Activated CD4-positive, alpha-beta T cell treated with anti-CD3 and anti-CD28 coated beads for 4 hours (primary cell): ENCODE data around the gene SPRED1.
A peak's percentile ranks its signal among the peaks of the same experiment; 100 is the strongest.

Experiments
- DNase-seq, 2 donors: peaks; one replicate each; pipeline ENCODE4 v3.0.0-alpha.2; 2020

Gene SPRED1

DNA sequence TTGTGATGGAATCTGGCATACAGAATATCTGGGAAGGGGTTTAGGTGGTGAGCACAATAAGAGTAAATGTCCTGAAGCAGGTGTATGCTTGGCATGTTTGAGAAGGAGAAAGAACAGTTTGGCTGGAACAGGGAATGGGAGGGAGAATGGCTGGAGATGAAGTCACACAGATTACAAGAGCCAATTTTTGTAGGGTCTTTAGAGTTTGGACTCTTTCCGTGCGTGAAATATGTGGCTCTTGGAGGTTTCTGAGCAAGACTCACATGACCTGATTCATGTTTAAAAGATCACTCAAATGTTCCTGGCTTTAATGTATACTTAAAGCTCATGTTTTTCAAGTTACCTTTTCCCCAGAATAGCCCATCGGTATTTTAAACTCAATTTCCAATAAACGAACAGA, 32.8 kb downstream of the SPRED1 start:
- no peak for DNase-seq

- no peak for DNase-seq
Measured at GRCh38 chr15:38294126-38294525, 41.5 kb downstream of the SPRED1 start.

GRCh38 chr15:38297623-38298388, 45.2 kb downstream of the SPRED1 start:
- no peak for DNase-seq

DNA sequence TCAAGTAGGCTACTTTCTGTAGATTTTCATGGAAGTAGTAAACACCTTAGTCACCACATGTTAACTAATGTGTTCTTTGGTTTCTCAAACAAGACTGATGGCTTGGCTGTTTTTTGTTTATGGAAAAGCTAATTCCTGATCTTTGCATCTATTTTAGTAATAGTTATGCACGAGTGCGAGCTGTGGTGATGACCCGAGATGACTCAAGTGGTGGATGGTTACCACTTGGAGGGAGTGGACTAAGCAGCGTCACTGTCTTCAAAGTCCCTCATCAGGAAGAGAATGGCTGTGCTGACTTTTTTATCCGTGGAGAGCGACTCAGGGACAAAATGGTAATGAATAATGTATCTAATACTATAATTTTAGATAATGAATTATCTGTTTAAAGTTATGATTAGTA, 46.6 kb downstream of the SPRED1 start:
- no peak for DNase-seq

GRCh38 chr15:38300395-38300794, 47.8 kb downstream of the SPRED1 start:
- DNase-seq, result no peak

GRCh38 chr15:38304481-38304880, 51.8 kb downstream of the SPRED1 start:
- no peak for DNase-seq

- DNase-seq, result no peak
Measured at GRCh38 chr15:38307251-38307650, 54.6 kb downstream of the SPRED1 start.

- no peak for DNase-seq
Measured at GRCh38 chr15:38307861-38308641, 55.4 kb downstream of the SPRED1 start.

DNA sequence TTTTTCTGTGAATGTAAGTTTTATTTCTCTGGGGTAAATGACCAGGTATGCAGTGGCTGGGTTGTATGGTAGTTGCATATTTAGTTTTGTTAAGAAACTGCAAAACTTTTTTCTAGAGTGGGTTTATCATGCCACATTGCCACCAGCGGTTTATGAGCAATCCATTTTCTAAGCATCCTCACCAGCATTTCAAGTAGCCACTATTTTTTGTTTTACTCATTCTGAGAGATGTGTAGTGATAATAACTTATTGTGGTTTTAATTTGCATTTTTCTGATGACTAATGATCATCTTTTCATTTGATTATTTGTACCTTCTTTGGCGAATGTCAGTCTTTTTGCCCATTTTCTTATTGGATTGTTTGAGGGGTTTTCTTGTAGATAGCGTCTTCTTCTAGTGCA, 56.2 kb downstream of the SPRED1 start:
- no peak for DNase-seq

- no peak for DNase-seq
Measured at GRCh38 chr15:38312190-38312589, 59.6 kb downstream of the SPRED1 start.

DNA sequence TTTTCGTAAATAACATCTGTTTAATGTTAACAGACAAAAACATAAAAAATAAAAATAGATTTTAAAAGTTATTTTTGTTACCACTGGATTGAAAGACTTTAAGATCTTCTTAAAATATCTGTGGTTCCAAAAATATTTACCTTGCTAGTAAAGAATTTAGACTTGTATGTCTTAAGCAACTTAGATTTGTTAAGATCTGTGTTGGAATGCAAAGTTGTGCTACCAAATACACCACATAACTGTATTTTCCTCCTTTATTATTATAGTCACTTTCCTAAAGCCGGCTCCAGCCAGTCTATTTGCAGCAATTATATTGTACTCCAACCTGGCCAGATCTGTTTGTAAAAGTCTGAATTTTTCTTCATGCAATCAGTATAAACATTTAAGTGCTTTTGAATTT, 63.7 kb downstream of the SPRED1 start:
- no peak for DNase-seq

DNA sequence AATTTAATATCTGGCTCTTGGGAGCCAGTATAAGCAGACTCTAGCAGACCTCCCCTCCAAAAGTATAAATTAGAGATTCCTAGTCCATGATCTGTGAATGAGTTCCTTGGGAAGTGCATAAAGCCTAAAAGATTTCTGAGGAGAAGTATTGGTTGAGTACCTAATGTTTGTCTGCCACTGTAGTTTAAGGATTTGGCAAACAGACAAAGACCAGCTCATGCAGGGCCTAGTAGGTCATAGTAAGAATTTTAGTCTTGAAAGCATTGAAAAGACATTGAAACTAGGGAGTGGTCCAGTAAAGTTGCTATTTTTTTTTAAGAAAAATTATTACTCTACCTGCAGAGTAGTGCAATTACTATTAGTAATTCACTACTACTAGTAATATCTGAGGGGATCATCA, 67.5 kb downstream of the SPRED1 start:
- DNase-seq, result no peak

DNA sequence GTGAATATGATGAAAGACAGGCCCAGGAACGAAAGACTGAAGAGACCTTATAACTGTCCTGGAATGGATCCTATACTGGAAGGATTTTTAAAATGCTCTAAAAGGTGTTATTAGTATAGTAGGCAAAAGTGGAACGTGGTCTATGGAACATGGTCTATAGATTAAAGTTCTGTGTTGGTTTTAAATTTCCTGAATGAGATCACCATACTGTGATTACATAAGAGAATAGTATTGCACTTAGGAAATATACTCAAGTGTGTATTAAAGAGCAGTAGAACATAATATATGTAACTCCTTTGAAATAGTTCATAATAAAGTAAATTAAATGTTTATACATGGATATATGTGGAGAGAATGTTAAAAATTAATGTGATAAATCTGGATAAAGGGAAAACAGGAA, 68.2 kb downstream of the SPRED1 start:
- DNase-seq, result no peak

DNA sequence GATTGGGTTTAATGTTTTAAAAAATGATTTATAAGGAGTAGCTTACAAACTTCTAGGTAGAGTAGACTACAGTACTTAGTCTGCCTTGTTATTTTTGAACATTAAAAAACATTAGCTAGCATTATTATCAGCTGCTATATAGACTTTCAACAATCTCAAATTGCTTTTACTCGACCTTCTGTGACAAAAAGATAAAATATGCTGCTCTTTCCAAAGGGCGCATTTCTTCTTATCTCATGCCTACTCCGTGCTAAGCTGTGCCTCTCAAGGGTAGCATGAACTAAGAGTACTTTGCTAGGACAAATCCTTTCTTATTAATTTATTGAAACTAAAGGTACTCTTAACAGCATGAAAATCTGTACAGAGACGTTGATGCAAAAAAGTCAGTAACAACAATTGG, 71.3 kb downstream of the SPRED1 start:
- DNase-seq, result no peak

GRCh38 chr15:38324939-38325647, 72.5 kb downstream of the SPRED1 start:
- no peak for DNase-seq

DNA sequence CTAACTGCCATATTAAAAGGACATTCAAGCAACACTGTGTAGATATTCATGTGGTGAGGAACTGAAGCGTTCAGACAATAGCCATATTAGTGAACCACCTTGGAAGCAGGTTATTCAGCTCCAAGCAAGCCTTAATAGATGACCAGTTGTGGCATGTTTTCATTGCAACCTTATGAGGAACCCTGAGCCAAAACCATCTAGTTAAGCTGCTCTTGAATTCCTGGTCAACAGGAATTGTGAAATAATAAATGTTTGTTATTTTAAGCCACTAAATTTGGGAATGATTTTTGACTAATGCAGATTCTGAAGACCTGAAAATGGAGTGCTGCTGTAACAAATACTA, 73.0 kb downstream of the SPRED1 start:
- DNase-seq, result no peak

- no peak for DNase-seq
Measured at GRCh38 chr15:38332711-38333110, 80.1 kb downstream of the SPRED1 start.

- DNase-seq, result no peak
Measured at GRCh38 chr15:38335116-38335515, 82.5 kb downstream of the SPRED1 start.

DNA sequence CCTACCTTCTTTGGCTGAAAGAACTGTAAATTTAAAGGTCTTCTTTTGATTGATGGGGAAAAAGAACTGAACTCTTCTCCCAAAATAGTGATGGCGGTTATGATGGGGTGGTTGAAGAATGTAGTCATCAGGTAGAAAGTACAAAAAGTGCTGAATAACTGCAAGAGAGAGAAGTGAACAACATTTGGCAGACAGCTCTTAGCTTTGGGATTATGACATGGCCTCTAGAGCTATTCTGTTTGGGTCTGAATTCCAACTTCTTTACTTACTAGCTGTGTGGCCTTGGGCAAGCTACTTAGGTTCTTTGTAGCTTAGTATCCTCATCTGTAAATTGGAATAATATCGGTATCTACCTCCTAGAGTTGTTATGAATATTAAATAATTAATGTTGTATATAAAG, 91.7 kb downstream of the SPRED1 start:
- DNase-seq, result no peak

- no peak for DNase-seq
Measured at GRCh38 chr15:38349251-38349650, 96.6 kb downstream of the SPRED1 start.

- no peak for DNase-seq
Measured at GRCh38 chr15:38351466-38351865, 98.8 kb downstream of the SPRED1 start.

- DNase-seq, result peak; percentile 29 to 58
Measured at GRCh38 chr15:38354315-38354929, 101.8 kb downstream of the SPRED1 start.

DNA sequence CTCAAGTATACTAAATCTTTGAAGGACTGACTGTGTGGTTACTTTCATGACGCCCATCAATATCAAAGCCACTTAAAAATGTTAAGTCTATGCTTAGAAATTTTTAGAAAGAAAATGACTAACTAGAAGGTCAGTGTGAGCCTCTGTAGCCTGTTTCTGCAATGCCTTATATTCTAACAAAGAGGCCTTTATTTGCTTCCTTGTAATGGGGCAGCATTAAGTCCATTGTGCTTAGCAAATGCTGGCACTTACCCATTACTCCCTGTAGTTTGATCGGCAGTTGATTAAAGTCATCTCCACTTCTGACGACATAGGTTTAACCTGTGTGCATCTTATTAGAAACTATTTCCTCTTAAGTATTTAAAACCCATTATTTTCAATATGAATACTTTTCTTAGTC, 109.7 kb downstream of the SPRED1 start:
- no peak for DNase-seq

DNA sequence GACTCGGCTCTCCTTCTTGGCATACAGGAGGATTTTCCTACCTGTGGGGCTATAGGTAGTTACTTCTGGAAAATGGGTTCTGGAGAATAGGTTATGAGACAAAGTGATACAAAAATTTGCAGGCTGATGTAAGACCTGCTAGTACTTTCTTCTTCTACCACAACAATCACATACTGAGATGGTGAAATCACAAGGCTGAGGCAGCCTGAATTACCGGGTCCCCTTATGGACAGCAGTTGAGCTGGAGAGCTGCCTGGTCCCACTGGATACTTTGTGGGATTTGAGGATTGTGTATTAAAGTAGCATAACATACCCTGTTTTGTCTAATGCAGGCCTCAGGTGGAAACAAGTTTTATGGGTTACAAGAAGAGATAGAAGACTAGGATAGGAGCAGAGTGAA, 114.8 kb downstream of the SPRED1 start:
- DNase-seq, result no peak
